Activated gamma-delta T cell treated with anti-CD3 and anti-CD28 coated beads, Interleukin-2, amount 50 U/mL, for 16 hours (primary cell): ENCODE results near the gene KLK8.

Source experiments
- DNase-seq: peaks from one replicate; pipeline ENCODE4 v3.0.0-alpha.2; 2020; ENCODE audit warnings: low read depth

KLK8 gene, protein sequence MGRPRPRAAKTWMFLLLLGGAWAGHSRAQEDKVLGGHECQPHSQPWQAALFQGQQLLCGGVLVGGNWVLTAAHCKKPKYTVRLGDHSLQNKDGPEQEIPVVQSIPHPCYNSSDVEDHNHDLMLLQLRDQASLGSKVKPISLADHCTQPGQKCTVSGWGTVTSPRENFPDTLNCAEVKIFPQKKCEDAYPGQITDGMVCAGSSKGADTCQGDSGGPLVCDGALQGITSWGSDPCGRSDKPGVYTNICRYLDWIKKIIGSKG

DNA sequence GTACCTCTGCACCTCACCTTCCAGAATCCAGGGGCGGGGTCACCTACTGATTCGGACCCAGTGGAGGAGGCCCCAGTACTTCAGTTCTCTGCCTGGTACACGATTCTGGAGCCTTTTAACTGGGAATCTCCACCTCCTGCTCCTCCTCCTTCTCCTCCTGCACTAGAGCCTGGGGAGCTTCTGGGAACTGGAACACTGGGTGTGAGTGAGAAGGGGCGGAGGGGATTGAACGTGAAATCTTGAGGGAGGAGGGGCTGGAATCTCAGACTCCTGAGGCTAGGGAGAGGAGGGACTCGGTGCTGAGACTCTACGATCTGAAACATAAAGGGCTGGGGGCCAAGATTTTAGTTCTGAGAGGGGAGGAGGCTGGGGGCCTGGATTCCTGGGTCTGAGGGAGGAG lies at the start of gene KLK8:
TSS of gene KLK8 (minus strand) at position 90 of the 400 bp plus-strand sequence. CDS start 437 bp downstream, outside the sequence.
- DNase-seq = no peak

DNA sequence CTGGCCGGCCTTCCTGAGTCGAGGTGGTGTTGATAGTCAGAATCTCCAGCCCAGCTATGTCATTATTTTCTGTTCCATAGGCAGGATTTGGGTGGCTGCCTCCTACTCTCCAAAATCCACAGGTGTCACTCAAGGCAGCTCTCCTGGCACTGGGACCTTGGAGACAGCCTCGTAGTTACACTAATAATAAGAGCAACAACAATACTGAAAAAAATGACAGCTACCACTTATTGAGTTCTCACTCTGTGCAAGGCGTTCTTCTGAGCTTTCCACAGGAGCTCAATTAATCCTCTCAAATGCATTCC lies 45.6 kb upstream of the KLK8 start:
- DNase-seq = no peak

DNA sequence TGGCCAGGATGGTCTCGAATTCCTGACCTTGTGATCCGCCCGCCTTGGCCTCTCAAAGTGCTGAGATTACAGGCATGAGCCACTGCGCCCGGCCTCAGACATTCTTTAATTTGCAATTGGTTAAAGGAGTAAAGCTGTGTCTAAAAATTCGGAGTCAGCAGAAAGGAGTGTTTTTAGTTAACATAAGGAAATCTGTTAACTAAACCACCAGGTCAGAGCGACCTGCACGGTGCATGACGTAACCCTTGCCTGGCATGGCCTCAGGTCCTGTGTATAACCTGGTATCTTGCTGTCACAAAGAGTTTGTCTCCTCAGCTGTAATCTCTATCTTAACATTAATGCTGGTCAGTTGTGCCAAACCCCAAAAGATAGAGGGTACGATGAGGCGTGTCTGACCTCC lies 42.9 kb upstream of the KLK8 start:
- DNase-seq = no peak

DNA sequence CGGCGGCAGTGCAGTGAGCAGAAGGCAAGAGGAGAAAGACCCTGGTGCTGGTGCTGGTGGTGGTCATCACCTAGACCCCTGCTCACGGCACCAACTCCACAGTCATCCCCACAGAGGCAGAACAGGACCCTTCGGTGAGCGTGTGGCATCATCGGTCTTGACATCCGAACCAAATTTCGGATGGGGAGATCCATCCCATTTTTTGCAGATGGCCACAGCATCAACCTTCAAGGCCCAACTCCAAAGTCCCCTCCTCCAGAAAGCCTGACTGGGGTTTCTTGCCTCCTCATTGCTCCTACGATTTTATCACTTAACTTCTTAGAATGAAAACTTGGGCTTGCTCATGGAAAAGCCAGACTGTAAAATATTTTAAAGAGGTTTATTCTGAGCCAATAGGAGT lies 42.1 kb upstream of the KLK8 start:
- DNase-seq = no peak

DNA sequence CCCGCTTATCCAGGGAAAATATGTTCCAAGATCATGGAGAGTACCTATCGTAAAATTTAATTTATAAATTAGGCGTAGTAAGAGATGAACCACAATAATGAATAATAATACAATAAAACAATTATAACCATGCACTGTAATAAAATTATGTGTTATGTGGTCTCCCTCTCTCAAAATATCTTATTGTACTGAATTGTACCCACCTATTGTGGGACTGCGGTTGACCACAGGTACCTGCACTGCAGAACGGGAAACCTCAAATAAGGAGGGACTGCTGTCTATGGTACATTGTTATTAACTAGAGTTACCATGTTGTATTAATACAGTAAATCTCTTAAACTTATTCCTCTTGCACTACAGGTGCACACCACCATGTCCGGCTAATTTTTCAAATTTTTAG lies 38.7 kb upstream of the KLK8 start:
- no peak for DNase-seq

DNA sequence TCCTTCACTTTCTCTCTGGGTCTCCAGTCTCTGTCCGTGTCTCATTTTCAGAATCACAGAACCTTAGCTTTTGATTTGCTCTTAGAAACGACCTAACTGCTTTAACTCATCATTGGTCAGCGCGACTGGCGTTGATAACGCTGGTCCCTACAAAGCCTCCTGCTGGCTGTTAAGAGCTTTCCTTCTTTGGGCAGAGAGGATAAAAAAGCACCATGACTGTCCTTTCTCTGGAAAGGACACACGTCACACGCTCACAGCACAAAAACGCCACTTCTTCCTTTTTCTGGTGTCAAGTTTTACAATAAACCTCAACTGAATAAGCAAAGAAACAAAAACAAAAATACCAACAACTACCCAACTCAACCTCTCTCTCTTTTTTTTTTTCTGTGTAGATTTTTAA lies 35.1 kb upstream of the KLK8 start:
- no peak for DNase-seq

DNA sequence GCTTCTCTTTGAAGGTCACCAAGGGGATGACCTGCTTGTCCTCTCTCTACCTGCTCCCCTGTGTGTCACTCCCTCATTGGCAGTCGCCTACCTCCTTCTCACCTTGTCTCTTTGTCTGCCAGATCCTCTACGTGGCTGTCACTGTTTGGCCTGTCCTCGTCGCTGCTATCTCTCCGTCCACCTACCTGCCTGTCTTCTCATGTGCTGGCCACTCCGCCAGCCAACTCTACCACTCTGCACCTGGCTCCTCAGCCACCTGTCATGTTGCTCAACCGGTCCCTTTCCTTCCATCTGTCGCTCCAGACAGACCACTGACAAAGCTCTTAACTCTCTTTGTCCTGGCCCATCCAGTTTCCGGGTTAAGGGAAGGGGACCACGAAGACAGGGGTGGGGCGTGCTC lies 33.3 kb upstream of the KLK8 start, which contains the start of gene KLK12:
TSS of gene KLK12 (minus strand) at position 299 of the 400 bp plus-strand sequence. CDS start 381 bp downstream, outside the sequence.
- DNase-seq = no peak

DNA sequence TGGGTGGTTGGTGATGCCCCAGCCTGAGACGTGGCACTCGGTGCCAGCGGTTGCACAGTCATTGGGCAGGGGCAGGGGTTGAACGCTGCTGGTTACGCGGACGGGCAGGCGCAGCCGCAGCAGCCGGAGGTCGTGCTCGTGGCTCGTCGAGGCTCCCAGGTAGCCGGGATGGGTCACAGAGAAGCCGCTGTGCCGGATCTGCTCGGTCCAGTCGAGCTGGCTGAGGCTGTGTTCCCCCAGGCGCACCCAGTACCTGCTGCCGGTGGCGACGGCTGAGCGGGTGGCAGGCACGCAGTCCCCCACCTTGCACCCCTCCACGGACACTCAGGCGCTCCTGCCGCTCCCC lies 30.4 kb upstream of the KLK8 start:
- no peak for DNase-seq

DNA sequence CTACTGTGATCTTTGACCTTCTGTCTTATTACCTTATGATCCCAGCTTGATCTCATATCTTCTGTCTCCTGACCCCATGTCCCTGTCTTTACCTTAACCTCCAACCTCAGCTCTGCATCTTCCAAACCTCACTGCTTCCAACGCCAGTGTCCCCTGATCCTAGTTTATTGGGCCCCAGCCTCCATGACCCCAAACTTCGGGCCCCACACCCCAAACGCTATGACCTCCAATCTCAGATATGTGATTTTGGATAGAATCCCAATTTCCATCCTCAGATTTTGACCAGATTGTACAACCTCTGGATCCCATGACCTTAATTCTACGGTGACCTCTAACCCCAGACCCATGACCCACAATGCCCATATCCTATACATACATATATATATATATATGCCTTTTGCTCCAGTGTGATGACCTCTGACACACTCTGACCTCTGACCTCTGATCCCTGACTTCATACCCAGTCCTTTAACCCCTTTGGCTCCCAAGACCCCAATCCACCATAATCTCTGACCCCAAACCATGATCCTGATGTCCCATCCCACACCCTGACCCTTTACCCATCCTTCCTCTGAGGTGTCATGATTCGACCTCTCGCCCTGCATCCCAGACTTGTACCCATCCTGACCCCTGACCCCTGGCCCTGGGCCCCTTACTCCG lies 29.9 kb upstream of the KLK8 start:
- no peak for DNase-seq

DNA sequence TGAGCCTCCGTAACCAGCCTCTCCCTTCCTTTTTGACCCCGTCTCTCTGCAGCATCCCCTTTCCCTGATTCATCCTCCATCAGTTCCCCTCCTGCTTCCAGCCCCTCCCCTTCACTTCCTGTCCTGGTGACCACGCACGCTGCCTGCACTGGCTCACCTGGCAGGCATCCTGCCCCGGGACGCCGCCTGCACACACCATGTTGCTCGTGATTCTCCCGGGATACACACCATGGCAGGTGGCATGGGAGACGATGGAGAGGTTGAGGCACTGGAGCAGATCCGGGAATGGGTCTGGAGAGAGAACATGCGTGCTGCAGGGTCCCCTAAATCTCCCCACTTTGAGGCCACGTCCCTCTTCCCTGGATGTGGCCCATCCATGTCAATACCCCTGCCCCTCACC lies 29.2 kb upstream of the KLK8 start:
- no peak for DNase-seq

DNA sequence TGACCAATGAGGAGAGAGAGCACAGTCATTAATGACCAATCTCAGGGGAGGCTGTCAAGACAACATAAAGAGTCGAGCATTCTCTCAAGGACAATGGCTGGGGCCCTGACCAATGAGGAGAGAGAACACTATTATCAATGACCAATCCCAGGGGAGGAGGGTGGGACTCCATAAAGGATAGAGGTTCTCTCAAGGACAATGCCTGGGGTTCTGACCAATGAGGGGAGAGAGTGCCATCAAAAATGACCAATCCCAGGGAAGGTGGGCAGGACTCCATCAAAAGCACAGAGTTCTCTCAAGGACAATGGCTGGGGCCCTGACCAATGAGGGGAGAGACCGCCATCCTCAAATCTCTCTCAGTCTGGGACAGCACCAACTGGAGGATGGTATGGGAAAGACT lies 28.3 kb upstream of the KLK8 start:
- DNase-seq = no peak

DNA sequence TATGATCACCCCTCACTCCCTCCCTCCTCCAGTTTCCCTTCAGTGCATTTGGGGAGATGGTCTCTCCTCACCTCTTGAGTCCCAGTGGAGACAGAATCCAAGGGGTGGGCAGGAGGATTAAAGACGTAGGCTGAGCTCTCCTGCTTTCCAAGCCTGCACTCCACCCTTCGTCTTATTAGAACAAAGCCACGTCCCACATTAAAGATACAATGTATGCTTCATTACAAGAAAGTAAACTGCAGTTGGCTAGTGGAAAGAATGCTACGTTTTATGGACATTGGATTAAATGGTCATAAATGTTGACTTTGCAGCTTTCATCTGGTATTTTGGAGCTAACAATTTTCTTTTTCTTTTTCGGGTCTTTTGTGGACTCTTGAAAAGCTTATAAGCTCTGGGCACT lies 26.5 kb upstream of the KLK8 start:
- no peak for DNase-seq

DNA sequence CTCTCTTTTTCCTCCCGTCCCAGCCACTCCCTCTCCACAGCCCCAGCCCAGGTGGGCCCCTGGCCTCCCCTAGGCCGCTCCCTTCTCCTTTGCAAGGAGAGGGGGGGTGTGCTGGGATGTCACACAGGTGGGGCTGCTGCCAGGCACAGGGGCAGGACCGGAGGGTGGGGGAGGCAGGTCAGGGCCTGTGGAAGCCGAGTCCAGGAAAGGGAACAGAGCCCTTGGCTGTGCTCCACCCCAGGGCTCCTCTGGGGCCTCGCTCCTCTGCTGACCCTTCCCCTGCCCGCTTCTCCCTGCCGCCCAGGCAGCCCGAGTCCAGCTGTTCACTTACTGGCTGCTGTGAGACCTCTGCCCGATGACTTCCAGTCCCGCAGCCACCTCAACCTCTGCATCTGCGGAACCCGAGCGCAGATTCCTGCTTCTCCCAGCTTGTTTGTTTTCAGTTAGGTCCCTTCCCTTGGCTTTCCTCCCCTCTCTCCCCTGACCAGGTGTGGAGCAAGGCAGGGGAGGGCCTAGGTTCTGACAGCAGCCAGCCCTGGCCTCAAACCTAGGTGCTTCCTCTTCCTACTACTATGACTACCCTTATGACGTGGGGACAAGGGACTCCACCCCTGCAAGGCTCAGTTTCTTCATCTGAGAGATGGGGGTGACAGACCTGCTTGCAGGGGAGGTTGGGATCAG lies 25.9 kb upstream of the KLK8 start:
- DNase-seq = no peak

DNA sequence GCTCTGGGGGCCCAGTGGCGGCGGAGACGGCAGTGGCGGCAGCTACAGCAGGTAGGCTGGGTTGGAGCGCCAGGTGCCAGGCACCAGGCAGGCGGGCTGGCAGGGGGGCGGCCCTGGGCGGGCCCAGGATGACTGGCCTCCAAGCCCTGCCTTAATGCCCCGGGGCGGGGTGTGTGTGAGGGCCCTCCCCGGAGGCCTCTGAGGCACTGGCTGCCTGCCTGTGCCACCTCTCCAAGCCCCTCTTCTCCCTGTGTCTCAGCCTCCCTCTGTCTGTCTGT lies 25.1 kb upstream of the KLK8 start, which contains the start of gene KLK11:
TSS of gene KLK11 (minus strand) at position 63 of the 278 bp plus-strand sequence. CDS start 985 bp downstream, outside the sequence.
- DNase-seq = no peak

DNA sequence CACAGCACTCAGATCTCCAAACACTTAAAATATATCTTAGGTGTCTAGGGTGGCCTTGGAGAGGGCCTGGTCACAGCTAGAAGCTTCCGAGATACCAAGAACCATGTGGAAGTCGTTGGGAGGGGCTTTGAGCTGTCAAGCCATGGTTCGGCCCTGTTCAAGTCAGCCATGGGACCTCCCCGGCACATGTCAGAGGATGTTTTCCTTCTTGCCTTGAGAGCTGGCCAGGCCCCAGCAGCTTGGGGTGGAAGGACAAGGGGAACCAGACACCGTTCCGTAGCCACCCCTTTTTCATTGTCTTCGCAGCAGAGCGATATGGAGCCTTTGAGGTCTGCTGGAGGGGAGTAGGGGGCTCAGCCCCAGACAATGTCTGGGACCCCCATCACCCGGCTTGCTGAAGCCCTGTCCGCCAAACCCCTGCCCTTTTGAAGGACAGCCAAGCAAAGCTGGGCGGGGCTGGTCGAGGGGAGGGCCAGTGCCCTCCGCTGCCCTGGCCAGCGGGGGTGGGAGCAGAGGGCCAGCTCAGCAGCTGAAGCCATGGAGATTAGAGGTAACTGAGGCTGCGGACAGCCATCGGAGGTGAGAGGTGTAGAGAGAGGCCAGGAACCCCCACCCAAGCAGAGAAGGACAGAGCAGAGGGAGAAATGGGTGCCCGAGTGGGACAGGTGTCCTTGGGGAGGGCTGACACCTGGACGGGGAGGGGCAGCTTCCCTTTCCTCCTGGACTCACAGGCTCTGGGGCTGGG lies 24.6 kb upstream of the KLK8 start:
- no peak for DNase-seq

DNA sequence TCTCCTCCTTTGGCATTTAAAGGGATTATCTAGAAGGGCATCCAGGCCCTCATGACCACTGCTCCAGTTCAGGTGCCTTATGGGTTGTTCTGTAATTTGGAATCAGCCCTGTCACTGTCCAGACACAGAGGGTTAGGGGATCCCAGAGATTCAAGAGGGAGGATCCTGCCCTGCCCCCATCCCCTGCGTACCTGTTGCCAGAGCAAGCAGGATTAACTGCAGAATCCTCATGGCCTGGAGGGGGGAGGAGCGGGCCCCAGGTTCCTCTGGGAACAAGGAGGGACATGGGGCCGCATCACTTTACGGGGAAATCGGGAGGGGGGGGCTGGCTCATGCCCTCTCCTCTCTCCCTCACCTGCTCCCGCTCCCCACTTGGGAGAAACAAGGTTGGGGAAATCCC lies 24.0 kb upstream of the KLK8 start:
- no peak for DNase-seq

DNA sequence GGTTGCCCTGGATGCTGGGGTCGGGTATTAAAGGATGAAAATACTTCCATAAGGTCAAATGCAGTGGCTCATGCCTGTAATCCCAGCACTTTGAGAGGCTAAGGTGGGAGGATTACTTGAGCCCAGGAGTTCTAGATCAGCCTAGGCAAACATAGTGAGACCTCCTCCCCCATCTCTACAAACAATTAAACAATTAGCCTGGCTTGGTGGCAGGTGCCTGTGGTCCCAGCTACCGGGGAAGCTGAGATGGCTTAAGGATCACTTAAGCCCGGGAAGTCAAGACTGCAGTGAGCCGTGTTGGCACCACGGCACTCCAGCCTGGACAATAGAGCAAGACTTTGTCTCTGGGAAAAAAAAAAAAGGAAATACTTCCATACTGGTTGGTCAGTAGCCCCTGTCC lies 23.5 kb upstream of the KLK8 start:
- DNase-seq = no peak

DNA sequence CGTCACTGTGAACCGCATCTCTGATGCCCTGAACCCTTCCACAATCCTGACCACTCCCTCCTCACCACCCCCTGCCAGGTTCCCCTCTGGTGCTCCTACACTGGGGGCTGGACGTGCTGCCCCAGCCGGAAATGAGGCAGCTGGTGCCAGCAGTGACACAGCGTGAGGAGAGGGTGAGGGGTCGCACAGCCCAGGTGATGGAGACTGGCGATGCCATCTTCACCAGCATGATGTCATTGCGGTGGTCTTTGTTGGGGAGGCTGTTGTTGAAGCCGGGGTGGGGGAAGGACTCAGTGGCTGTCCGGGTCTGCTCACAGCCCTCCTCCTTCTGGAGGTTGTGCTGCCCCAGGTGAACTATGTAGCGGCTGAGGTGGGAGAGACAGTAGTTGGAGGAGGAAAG lies 22.5 kb upstream of the KLK8 start:
- DNase-seq = no peak

DNA sequence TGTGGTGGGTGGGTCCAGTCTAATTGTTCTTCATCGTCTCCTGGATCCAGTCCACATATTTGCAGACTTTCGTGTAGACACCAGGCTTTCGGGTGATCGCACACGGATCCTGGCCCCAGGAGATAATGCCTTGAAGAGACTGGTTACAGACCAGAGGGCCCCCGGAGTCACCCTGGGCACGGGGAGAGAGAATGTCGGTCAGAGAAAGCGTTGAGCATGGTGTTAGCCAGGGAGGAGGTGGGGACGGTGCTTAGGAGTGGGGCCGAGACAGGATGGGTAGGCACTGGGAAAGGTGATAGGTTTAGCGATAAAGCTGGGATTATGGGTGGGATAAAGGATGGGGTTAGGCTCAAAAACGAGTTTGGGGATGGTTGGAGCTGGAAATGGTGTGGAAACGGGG lies 21.1 kb upstream of the KLK8 start:
- no peak for DNase-seq

DNA sequence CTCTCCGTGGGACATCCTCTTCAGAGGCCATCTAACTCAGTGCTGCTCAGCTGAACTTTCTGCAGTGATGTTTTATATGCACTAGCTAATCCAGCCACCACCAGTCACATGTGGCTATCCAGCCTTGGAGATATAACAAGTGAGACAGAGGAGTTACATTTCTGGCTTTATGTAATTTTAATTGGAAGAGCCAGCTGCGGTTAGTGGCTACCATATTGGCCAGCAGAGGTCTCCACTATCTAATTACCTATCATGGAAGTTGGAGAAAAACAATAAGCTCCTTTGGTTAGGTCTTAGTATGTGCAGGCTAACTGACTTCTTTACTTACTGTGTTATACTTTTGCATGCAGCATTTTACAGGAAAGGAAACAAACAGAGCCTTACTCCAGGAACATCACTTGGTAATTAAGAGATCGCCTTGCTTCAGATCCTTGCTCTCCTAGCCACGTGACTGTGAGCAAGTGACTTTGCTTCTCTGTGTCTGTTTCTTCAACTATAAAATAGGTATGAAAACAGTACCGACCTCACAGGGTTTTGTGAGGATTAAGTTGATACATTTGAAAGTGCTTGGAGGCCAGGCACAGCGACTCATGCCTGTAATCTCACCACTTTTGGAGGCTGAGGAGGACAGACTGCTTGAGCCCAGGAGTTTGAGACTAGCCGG lies 19.7 kb upstream of the KLK8 start:
- no peak for DNase-seq

DNA sequence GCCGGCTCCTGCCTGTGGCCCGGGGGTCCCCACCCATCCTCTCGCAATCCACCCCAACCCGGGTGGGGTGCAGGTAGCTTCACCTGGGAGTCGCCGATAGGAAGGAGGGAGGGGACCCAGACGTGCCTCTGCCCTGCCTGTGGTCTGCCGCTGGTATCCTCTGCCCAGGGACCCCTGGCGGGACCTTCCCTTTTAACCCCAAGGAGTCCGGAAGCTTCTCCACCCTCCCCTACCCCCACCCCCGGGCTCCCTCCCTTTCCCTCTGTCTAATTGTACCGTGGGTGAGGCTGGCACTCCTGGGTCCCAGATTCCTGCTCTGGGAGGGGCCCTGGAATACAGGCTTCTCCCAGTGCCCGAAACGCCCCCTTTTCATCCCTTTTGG lies 18.1 kb upstream of the KLK8 start, which contains the start of gene KLK10:
TSS of gene KLK10 (minus strand) at position 166 of the 382 bp plus-strand sequence. CDS start 579 bp downstream, outside the sequence.
- DNase-seq = no peak

DNA sequence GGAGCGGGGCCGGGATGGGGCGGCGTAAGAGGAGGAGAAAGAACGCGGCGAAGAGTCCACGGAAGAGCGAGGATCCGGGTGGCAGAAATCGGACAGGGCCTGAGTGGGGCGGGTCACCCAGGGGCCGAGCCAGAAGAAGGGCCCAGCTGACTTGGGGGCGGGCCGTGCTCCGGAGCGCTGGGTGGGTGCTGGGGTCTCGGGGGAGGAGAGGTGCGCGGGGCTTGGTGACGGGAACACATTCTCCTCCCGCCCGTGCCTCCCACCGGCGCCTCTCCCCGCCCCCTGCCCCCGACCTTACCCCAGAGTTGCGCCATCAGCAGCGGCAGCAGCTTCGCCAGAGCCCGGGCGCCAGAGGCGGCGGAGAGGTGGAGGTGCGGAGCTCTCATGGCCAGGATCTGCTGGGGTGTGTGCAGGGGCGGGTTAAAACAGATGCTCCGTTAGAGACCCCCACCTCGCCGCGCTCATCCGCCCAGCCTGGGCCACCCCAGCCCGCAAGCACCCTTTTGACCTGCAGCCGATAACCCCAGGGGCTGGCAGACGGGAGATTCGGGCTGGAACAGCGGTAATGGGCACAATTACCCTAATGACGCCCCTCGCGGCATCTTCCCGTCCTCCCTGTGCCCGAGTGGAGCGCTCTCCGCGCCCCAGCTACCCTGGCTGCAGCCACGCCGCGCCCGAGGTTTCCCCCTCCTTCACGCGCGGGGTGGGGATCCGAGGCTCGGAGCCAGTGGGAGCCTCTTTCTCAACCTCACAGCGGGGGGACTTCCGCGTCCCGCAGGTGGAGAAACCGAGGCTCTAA lies 17.5 kb upstream of the KLK8 start:
- DNase-seq = no peak
